GM10266 (cell line): Measurements from ENCODE around the gene TPGS1.

ENCODE experiments used
- DNase-seq: peaks from one replicate; pipeline ENCODE4 v3.0.0; 2012; ENCODE audit errors: extremely low spot score
- CTCF ChIP-seq: IDR thresholded peaks from 2 replicates; pipeline ENCODE4 v1.5.1; 2012; ENCODE audit warnings: mild to moderate bottlenecking, low read depth; ENCODE audit not compliant: control insufficient read depth, insufficient read depth; ENCODE audit errors: missing control alignments

Gene TPGS1

GRCh38 chr19:511101-511851 lies 4.0 kb downstream of the TPGS1 start:
- peak; percentile 77 for DNase-seq
- no peak for TF ChIP-seq CTCF

GRCh38 chr19:512547-513365 lies 5.5 kb downstream of the TPGS1 start:
- DNase-seq = no peak
- no peak for TF ChIP-seq CTCF

GRCh38 chr19:513368-514165 lies 6.3 kb downstream of the TPGS1 start:
- no peak for TF ChIP-seq CTCF
- no peak for DNase-seq

- TF ChIP-seq CTCF = no peak
- DNase-seq = no peak
Measured at GRCh38 chr19:514166-514663, 6.9 kb downstream of the TPGS1 start.

GRCh38 chr19:517721-518597 lies 10.7 kb downstream of the TPGS1 start:
- TF ChIP-seq CTCF = no peak
- no peak for DNase-seq

- DNase-seq = no peak
- TF ChIP-seq CTCF = no peak
Measured at GRCh38 chr19:518598-519231, 11.4 kb downstream of the TPGS1 start.
